CD4-positive, alpha-beta T cell treated with Interleukin-12 subunit alpha and Interleukin-12 subunit beta, for 1 hour (primary cell): Measurements from ENCODE around the gene TMC1.

Experiments used
- DNase-seq: peaks from one replicate; pipeline ENCODE4 v3.0.0-alpha.2; 2020

Gene TMC1

GRCh38 chr9:72685911-72686310 is 164.5 kb downstream of the TMC1 start:
- DNase-seq: no peak

- DNase-seq: no peak
These were observed 165.9 kb downstream of the TMC1 start for GRCh38 chr9:72687331-72687730.

- no peak for DNase-seq
These were observed 170.3 kb downstream of the TMC1 start for GRCh38 chr9:72691671-72692070.

GRCh38 chr9:72695365-72695764 is 174.0 kb downstream of the TMC1 start:
- DNase-seq: no peak

GRCh38 chr9:72696511-72696910 is 175.1 kb downstream of the TMC1 start:
- DNase-seq: no peak

GRCh38 chr9:72701510-72701909 is 180.1 kb downstream of the TMC1 start:
- no peak for DNase-seq

GRCh38 chr9:72703574-72703973 is 182.2 kb downstream of the TMC1 start:
- DNase-seq: no peak

DNA sequence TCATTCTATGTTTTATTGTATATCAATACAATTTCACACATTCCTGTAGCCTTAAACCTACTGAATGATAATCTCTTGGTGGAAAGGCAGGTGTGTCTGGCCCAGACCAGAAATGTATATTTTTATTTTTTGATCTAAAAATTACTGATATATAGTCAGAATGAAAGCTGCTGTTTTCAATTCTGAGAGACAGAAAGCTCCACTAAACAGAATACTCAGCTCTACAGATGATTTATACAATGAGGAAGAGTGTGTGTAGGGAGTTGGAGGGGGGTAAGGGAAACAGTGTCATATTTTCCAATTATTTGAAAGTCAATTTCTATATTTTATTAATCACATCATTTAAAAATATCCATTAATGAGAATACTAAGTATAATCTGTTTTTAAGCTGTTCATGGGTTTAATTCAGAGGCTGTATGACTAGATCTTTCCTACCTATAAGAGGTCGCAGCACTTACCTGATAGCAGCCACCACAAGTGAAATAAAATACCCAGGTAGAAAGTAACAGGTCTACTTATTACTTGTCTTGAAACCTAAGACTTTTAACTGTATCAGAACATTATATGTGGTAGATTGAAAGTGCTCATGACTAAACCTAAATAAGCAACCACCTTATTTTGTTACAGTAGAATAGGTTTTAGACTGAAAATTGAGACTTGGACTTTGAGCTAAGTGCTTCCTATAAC is 183.4 kb downstream of the TMC1 start:
- DNase-seq: no peak

DNA sequence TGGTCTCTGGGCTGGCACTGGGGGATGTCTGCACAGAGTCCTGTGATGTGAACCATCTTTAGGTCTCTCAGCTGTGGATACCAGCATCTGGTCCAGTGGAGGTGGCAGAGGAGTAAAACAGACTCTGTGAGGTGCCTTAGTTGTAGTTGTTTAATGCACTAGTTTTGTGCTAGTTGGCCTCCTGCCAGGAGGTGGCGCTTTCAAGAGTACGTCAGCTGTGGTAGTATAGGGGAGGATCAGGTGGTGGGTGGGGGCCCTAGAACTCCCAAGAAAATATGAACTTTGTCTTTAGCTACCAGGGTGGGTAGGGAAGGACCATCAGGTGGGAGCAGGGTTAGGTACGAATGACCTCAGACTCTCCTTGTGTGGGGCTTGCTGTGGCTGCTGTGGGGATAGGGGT is 197.1 kb downstream of the TMC1 start:
- no peak for DNase-seq

GRCh38 chr9:72721067-72721466 is 199.7 kb downstream of the TMC1 start:
- DNase-seq: no peak

GRCh38 chr9:72726947-72727346 is 205.5 kb downstream of the TMC1 start:
- no peak for DNase-seq

DNA sequence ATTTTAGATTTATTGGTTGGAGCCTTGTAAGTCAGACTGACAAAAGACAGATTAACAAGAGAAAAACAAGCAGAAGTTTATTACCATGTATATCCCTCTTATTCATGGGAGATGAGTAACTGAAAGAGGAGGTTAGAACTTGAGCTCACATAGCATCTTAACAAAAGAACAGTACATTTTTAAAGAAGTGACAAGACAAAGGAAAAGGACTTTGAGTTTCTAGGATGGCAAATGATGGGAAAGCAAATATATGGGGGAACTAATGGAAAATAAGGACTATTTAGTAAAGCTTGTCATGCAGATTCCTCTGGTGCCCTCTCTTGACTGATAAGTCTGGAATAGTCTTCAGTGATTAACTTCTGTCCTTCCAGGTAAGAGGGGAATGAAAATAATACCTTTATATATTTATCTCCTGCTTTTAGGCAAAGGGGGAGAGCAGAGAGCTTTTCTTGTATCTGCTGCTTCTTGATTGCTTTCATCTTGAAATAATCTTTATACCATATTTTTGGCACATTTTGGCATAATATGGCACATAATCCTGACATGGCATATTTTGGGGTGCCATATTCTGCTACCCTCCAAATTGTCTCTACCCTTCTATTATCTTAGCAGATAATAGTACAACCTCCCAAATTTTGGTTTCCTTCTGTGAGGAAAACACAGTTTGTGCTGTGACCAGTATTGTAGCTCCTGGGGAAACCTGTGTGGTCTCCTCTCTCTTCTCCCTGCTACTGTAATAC is 206.8 kb downstream of the TMC1 start:
- DNase-seq: no peak

GRCh38 chr9:72733895-72734294 is 212.5 kb downstream of the TMC1 start:
- no peak for DNase-seq

GRCh38 chr9:72734631-72735030 is 213.2 kb downstream of the TMC1 start:
- DNase-seq: peak; percentile 1

GRCh38 chr9:72743836-72744235 is 222.4 kb downstream of the TMC1 start:
- DNase-seq: no peak

DNA sequence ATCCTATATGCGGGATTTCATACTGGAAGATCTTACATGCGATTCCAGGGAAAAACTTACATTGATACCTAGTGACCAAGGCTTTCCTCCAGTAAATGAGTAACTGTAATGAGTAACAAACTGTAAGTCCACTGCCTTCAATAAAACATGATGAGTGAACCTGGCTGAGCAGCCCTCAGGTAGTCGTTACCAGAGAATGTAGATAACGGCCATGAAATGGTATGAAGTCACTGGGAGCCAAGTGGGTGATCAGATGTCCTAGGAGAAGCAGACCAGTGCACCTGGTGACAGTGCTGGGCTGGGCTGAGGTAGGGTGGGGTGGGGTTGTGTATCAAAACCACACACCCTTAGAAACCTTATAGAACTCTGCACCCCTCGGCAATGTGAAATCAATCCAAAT is 227.9 kb downstream of the TMC1 start:
- DNase-seq: no peak

DNA sequence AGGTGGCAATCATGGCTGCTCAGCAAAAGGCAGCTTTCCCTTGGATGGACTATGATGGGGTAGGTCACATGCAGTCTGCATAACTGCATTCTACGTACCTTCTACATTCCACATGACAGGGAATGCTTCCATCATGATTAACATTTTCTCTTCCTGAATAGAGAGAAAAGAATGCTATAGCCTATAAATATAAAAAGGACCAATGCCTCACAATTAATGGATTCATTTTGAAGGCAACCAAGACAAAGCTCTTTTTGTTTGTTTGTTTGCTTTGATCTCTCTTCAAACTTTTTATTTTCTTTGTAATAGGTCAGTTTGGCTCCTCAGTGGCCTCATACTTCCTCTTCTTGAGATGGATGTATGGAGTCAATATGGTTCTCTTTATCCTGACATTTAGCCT is 230.1 kb downstream of the TMC1 start:
- no peak for DNase-seq

DNA sequence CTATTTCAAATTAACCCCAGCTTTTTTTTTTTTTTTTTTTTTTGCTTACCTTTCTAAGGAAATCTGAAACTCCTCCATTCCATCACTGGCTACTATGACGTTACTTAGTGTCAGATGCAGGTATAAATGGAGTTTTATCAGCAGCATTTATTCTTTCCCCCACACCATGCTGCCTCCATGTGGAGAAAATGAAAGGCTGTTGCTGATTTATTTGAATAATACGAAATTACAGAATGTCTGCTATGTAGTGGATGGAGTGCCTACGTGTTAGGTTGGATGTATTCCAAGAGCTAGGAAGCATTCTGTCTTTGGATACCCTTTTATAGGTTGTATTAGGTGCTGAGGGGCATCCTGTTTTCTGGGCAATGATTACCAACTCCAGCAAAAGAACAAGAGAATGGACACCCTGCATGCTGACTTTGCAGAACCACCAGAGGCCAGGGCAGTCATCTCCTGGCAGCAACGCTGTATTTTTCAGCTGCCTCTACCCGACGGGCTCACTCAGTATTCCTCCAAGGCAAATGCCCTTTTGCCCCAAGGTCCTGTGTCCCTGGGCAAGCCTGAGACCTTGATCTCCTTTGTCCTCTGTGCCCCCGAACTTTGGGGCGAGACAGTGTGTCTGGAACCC is 232.0 kb downstream of the TMC1 start:
- no peak for DNase-seq

GRCh38 chr9:72755836-72756235 is 234.4 kb downstream of the TMC1 start:
- no peak for DNase-seq

- DNase-seq: no peak
These were observed 237.5 kb downstream of the TMC1 start for GRCh38 chr9:72758944-72759343.

DNA sequence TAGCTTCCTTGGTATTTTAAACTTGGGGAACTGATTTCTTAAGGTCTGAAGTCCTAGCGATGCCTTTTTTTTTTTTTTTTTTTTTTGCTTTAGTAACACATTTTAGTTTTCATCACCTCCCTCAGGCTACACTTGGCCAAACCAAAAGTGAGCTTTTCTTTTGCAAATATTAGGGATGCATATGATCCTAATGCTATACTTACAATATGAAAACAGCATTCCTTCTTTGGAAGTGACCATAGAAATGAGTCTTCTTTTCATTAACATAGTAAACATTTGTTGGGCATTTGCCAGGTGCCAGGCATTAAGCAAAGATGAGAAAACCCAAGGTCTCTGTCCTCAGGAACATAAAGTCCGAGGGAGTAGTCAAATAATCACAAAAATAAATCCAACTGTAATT is 241.6 kb downstream of the TMC1 start:
- DNase-seq: no peak

- no peak for DNase-seq
These were observed 248.1 kb downstream of the TMC1 start for GRCh38 chr9:72769546-72769945.

DNA sequence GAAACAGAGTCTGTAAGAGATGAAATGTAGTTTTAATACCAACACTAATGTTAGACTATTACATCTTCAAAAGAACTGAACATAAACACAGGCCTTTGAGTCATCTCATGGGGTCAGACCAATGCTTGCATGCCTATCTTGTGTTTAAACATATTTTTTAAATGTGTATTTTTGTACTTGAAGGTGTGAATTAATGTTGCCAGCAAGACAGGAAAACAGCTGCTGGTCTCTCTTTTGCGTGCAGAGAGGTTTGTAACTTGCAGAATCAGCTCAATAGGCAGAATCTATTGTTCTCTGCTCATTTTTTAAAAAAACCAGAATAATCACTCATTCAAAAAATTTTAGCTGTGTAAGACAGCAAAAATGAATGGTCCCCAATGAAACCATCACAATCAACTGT is 251.3 kb downstream of the TMC1 start:
- no peak for DNase-seq

DNA sequence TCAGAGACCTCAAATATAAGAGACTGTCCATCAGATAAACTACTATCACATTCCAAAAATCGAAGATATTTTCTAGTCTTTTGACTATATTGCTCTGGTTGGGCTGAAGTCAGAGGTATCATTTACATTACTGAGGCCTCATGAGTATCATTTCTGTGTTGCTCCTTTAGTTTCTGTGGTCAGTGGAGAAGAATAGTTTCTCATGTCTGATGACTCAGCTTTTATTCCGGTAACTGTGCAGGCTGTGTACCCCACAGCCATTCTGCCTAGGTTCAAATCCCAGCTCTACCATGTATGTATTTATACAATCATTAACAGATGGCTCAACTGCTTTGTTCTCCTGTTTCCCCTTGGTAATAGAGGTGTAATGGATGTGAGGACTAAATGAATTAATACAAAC is 252.2 kb downstream of the TMC1 start:
- no peak for DNase-seq
